A172 (cell line): ENCODE results near the gene NADSYN1. TPM values are rescaled to one million over a fixed set of nuclear protein-coding genes. Genes with fewer than 3 reads are reported as not detected.

Experiments
- DNase-seq: peaks from one replicate; pipeline ENCODE4 v3.0.0-alpha.2; 2015; ENCODE audit warnings: low spot score
- total RNA-seq: library from RNA; depleted of rRNA; stranded (reverse); fragments of >200 nt; shearing (Covaris generic); gene quantifications from 2 replicates; pipeline ENCODE4 v1.2.3, GENCODE V29; 2014

Gene NADSYN1
- total RNA-seq, 1 experiment from 2014 or later, result 45.1 TPM

DNA sequence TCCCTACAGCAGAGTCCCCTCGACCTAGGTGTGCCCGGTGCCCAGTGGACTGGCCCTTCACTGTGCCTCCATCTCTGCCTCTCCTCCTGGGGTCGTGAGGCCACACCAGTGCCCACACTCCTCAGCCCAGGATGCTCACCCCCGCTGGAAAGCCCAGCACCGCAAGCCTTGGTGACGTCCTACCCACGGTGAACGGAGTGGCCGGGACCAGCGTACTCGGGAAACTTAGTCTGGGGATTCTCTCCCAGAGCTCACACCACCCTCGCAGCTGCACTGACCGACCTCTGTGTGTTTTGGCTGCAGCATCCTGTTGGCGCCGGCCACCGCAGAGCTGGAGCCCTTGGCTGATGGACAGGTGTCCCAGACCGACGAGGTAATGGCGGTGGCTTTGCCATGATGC lies 38.5 kb downstream of the NADSYN1 start:
- no peak for DNase-seq

DNA sequence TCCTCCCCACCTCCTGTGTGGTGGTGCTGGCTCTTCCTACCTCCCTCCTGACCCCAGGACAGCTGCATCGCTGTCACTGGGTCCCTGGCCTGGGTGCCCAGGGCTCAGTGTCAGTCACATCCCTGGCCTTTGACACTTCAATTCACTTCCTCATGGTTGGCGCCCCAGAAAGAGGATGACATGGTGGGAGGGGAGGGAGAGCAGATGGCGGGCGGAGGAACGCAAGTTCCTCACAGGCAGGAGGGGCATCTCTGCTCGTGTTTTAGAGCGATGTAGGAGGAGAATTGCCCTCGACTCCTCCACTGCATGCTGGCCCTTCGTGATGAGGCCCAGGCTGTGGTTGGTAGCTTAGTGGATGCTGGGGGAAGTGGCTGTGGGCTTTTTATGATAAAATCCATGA lies 38.9 kb downstream of the NADSYN1 start:
- DNase-seq, result no peak

DNA sequence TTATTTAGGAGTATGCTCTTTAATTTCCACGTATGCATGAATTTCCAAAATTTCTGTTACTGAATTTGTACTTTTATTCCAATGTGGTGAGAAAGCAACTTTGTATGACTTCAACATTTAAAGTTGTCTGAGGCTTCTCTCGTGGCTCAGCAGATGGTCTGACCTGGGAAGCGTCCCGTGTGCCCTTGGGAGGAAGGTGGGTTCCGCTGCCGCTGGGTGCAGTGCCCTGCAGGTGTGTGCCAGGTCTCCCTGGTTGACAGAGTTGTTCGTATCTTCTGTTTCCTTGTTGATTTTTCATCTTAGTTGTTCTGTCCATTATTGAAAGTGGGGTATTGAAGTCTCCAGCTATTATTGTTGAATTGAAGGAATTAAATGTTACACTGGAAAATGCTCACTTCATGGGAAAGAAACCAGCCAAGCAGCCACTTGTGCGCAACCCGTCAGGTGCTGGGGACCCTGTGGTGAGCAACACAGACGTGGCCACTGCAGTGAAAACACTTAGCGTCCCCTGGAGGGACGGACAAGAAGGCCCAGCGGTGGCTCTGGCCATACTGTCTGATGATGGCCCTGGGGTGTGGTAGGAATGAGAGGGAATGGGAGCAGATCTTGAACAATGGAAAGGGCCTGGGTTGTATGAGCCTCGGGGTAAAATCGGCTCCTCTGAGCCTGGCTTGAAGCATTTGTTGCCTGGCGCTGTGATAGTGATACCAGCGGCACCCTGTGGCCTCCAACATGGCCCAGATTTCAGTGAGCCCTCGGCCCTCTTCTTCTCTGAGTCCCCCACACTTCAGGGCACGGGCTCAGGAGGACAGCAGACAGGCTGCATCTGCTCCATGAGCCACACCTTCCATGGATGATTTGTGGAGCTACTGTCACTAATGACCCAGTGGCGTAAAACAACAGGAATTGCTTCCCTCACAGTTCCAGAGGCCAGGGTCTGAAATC lies 42.6 kb downstream of the NADSYN1 start:
- no peak for DNase-seq

DNA sequence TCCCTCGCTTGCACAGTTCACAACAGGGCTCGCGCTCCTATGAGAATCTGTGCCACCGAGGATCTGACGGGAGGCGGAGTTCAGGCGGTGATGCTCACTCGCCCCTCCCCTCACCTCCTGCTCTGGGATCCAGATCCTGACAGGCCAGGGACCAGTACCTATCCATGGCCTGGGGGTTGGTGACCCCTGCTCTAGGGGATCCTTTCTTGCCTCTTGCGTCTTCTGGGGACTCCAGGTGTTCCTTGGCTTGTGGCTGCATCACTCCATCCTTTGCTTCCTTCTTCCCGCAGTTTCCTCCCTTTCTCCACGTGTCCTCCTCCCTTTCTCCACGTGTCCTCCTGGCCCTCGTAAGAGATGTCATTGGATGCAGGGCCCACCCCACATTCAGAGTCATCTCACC lies 43.4 kb downstream of the NADSYN1 start:
- no peak for DNase-seq

DNA sequence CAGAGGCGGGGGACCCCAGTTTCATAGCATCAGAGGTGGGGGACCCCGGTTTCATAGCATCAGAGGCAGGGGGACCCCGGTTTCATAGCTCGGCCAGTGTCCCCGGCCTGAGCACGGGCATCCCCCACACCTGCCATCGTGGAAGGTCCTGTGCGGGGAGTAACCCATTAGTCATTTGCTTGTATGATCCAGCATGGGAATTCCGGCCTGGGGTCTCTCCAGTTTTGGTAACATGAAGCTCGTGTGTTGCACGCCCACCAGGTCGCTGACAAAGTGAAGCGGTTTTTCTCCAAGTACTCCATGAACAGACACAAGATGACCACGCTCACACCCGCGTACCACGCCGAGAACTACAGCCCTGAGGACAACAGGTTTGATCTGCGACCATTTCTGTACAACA lies 45.1 kb downstream of the NADSYN1 start:
- DNase-seq, result no peak

DNA sequence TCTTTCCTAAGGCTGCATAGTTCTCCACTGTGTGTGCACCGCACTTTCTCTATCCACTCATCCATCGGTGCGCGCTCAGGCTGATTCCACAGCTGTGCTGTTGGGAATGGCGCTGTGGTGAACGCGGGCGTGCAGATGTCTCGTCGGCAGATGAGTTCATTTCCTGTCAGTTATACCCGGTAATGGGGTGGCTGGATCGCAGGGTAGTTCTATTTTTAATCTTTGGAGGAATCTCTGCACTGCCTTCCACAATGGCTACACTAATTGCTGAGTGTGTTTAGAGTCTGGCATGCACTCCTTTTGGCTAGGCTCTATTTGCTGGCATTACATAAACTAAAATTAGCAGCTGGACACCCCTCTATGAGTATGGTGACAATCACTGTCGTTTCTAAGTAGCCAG lies 46.1 kb downstream of the NADSYN1 start:
- DNase-seq, result peak; percentile 86

DNA sequence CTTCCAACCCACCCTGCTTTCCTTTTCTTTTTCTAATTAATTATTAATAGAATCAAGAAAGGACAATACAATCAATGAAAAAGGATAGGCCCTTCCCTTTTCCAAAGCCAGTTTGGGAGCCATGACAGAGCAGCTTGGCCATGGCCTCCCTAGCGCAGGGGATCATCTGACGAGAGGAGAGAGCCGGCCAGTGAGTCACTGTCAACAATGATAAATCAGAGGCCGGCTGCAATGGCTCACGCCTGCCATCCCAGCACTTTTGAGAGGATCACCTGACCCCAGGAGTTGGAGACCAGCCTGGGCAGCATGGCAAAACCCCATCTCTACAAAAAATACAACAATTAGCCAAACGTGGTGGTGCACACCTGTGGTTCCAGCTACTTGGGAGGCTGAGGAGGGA lies 46.5 kb downstream of the NADSYN1 start:
- peak; percentile 92 for DNase-seq

DNA sequence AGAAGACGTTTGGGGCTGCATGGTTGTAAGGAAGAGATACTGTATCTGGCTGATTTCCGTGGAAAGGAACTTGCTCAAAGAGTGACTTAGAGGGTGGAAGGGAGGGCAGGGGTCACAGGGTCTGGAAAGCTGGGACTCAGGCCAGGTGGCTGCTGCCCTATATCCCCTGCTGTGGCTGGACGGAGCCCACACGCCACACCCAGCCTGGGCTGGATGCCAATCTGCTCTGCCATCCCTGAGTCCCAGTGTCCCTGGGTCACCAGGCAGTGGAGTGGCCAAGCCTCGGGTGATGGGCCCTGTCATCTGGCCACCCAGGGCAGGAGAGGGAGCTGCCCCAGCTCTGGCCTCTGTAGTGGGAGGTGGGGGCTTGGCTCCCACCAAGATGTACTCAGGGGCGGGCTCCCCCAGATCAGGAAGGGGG lies 47.6 kb downstream of the NADSYN1 start:
- peak; percentile 71 for DNase-seq

DNA sequence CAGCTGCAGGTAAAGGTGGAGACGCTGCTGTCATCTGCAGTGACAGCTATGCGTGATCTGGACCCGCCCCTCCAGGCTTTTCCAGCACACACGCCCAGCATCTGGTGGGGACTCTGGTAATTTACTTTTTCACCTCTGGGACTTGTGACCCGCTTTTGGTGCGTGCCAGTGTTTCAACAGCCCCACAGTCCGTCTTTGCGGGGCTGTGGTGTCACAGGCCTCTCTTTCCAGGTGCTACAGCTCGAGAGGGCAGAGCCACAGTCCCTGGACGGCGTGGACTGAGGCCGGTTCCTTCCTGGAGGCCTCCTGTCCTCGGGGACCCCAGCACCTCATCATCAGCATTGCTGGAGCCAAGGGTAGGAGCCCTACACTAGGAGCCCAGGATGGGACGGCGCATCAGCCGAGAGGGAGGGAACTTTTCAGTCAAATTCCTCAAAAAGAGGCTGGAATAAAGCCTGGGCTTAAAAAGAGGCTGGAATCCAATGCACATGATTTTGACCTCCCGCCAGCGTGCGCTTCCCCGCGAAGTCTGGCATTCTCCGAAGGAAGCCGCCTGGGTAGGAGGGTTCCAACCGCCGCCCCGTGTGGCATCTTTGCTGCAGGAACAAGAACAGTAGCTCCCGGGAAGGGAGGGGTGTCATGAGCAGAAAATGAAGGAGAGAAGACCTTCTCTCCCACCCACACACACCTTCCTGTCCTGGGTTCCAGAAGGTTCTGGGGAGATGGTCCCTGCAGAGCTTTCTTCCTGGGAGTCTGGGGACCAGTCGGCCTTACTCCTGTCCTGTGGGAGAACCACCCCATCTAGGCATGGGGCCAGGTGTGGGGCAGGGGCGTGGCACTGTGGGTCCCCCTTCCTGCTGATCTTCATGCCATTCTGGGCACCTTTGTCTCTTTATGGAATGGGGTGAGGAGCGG lies 48.3 kb downstream of the NADSYN1 start:
- DNase-seq, result no peak

DNA sequence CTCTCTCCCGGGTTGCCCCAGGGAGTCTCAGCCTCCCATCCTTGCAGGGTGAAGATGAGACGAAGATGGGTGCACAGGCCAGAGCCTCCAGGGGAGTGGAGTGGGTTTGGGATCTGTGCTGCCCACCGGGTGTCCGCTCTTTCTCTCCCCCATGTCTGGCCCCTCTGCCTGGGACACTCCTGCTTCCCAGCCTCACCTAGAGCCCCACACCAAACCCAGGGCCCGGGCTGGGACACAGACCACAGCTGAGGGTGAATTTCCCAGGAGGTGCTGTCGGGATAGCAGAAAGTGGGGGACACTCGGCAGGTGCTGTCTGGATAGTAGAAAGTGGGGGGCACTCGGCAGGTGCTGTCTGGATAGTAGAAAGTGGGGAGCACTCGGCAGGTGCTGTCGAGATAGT lies 49.0 kb downstream of the NADSYN1 start:
- DNase-seq, result no peak

DNA sequence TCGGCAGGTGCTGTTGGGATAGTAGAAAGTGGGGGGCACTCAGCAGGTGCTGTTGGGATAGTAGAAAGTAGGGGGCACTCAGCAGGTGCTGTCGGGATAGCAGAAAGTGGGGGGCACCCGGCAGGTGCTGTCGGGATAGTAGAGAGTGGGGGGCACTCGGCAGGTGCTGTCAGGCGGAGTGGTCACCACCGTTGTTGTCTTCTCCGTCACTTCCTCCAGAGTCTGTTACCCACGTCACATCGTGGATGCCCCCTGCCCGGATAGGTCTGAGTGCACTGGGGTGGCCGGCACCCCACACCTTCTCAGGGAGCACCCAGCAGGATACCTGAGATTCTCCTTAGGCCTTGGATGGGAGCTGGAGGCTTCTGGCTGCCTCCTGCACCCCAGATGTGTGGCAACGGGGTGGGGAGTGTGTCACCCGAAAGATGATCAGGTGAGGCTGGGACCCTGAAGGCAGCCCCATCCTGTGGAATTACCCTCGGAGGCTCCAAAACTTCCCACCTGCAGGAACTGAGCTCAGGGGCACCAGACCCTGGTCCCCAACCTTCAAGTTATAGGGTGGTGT lies 50.0 kb downstream of the NADSYN1 start:
- DNase-seq, result no peak

DNA sequence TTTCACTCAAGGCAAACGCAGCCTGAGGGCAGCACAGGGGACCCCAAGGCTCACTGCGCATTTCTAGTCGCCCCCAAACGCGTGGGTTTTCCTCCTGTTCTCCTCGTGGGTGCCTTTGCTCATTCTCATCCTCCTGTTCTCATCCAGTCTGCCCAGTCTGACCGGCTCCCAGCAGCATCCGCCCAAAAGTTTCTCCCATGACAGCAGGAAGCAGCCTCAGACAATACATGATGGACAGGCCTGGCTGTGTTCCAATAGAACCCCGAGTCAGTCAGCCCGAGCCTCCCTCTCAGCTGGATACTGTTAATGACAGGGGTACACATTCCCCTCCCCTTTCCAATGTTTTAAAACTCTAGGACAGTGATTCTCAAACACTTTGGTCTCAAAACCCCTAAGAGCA lies 51.5 kb downstream of the NADSYN1 start:
- DNase-seq, result no peak

DNA sequence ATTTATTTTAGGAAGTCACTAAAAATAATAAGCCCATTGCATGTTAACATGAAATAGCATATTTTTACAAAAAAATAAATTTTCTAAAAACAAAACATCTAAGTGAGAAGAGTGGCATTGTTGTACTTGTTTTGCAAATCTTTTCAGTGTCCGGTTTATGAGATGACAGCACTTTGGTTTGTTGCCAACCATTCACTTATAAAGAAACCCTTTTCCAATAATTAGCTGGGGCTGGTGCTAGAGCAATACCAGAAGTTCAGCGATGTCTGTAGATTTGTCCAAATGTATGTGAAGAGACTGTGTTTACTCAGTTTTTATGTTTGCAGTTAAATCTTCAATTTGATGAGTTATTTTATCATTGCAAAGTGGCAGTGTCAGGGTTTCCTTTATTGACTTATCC lies 52.0 kb downstream of the NADSYN1 start:
- DNase-seq, result no peak

DNA sequence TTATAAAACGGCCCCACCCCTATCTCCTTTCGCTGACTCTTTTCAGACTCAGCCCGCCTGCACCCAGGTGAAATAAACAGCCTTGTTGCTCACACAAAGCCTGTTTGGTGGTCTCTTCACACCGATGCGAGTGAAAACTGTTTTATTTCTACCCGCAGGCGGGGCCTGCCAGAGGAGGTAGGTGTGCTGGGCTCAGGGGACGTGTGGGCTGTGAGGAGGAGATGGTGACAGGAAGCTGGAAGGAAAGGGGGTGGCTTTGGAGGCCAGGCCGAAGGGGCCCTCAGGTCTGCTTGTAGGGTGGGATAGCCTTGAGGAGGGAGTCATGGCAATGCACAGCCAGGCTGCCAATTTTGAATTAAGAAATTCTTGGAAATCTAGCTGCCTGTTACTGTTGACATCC lies 52.8 kb downstream of the NADSYN1 start:
- no peak for DNase-seq

DNA sequence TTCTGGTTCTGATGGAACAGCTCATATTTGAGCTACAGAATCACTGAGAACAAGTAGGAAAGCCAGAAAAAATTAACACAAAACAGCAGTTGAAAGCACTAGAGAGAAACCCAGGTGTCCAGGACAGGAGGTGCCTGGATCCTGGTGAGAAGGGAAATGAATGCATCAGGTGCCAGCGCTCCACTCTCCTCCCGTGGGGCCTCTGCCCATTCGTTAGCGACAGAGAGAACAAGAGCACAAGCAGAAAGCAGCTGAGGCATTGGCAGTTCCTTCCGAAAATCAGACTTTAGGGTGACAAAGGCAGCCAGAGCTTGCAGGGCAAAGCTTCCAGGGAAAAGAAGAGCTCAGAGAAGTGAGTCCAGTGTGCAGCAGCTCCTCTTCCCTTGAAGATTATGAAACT lies 54.1 kb downstream of the NADSYN1 start:
- DNase-seq, result no peak

DNA sequence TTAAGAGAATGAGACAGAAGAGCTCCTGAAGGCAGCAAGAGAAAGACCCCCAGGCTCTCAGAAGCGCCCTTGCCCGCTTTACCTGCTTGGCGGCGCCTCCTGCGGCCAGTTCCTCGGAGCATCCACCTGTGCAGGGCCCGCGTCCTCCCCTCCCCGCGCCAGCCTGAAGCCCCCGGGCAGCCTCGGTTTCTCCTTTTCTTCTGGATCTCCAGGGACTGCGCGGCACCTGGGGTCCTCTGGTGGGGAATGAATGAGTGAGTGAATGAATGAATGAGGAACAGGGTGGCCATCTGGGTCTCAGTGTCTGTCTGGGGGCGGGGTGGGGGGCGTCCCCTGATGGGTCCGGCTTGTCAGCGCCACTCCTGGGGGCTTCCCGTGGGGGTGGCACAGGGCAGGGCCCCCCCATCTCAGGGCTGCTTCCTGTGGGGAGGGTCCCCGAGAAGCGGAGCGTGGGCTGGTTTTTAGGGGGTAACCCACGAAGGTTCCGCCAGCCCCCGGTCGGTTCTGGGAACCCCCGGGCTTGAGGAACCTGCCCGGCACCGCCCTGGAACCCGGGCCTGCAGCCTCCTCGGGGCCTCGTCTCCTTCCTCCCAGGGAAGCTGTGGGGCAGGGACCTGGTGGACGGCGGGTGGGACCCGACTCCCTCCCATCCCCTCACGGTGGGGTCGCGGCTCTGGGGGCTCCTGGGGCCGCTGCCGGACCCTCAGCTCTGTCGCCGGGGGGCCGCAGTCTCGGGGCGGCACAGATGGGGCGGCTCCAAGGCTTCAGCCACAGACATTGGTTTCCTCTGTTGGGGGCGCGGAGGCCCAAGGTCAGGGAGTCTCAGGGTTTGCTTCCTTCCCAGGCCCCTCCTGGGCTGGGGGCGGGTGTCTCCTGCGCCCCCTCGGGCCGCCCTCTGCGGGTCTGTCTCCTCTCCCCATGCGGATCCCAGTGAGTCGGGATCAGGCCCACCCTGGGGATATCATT lies 65.8 kb downstream of the NADSYN1 start:
- no peak for DNase-seq

DNA sequence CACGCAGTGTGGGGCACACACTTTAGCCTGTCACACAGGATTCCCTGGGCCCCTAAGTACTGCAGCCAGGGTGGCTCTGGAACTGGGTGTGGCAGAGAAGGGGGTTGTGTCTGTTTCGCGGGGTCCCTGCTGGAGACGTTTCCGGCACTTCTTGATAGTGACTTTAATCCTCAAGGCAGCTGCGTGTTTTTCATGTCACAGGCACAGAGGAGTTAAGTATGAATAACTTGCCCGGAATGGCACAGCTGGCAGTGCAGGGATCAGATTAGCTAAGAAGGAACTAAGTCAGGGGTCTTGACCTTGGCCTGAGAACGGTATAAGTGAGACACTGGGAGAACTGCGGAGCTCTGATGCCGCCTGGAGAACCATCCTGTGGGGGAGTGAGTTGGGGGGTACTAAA lies 66.5 kb downstream of the NADSYN1 start:
- no peak for DNase-seq

DNA sequence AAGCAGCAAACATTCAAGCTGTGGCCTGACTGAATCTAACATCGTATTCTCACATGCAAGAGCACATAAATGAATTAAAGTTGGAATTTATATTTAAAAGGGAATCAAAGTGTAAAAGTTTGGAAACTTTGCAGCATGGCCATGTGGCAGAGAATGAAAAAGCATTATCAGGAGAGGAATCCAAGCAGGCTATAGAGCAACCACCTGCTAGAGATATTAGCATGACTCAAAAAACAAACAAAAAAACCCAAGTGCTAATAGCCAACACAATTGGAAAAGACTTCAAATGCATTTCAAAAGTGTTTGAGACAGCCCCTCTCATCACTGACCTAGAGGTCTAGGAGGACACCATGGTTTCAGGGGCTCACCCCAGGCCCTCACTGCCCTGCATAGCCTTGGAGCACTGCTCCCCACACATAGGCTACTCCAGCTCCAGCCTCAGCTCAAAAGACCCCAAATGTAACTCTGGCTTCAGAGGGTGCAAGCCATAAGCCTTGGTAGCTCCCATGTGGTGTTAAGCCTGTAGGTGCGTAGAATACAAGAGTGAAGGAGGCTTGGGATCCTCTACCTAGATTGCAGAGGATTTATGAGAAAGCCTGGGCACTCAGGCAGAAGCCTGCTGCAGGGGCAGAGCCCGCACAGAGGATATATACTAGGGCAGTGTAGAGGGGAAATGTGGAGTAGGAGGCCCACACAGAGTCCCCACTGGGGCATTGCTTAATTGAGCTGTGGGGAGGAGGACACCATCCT lies 72.4 kb downstream of the NADSYN1 start:
- no peak for DNase-seq

DNA sequence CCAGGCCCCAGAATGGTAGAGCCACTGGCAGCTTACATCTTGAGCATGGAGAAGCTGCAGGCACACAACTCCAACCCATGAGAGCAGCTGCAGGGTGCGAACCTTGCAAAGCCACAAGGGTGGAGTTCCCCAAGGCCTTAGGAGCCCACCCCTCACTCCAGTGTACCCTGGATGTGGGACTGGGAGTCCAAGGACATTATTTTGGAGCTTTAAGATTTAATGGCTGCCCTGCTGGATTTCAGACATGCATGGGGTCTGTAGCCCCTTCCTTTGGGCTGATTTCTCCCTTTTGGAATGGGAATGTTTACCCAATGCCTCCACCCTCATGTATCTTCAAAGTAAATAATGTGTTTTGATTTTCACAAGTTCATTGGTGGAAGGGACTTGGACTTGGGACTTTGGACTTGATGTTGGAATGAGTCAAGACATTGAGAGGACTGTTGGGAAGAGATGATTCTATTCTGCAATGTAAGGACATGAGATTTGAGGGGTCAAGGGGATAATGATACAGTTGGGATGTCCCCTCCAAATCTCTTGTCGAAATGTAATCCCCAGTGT lies 73.0 kb downstream of the NADSYN1 start:
- DNase-seq, result no peak
